NCI-H2196 treated with DMSO at 0.1 percent for 48 hours (cell line): Measurements from ENCODE around the gene COQ8A.
"Not testable (repeated sequence)": the region's sequence is repeated elsewhere in the genome, so short reads cannot be mapped to it uniquely, and the experiment has no call there.

Source experiments
- DNase-seq: peaks from one replicate; lab custom pipeline; 2025; ENCODE audit not compliant: unreplicated experiment; lab: John Stamatoyannopoulos, UW

Gene COQ8A

GRCh38 chr1:226951286-226952117 lies 11.4 kb downstream of the COQ8A start:
- no peak for DNase-seq

- DNase-seq: no peak
These were observed 12.0 kb downstream of the COQ8A start for GRCh38 chr1:226952118-226952441.

- no peak for DNase-seq
These were observed 13.2 kb downstream of the COQ8A start for GRCh38 chr1:226953175-226953800.

GRCh38 chr1:226954337-226954736 lies 14.2 kb downstream of the COQ8A start:
- DNase-seq: no peak

GRCh38 chr1:226954777-226955176 lies 14.7 kb downstream of the COQ8A start:
- DNase-seq: no peak

GRCh38 chr1:226955857-226956256 lies 15.8 kb downstream of the COQ8A start:
- not testable (repeated sequence) for DNase-seq

GRCh38 chr1:226956942-226957713 lies 17.0 kb downstream of the COQ8A start:
- DNase-seq: no peak

- DNase-seq: no peak
These were observed 17.6 kb downstream of the COQ8A start for GRCh38 chr1:226957714-226958113.

GRCh38 chr1:226958300-226958699 lies 18.2 kb downstream of the COQ8A start:
- DNase-seq: no peak

GRCh38 chr1:226960256-226960655 lies 20.2 kb downstream of the COQ8A start:
- DNase-seq: no peak

GRCh38 chr1:226960944-226961765 lies 21.1 kb downstream of the COQ8A start:
- DNase-seq: no peak

- DNase-seq: no peak
These were observed 22.6 kb downstream of the COQ8A start for GRCh38 chr1:226962421-226963391.

GRCh38 chr1:226964068-226964425 lies 24.0 kb downstream of the COQ8A start:
- DNase-seq: no peak

- no peak for DNase-seq
These were observed 24.8 kb downstream of the COQ8A start for GRCh38 chr1:226964611-226965486.

- no peak for DNase-seq
These were observed 25.7 kb downstream of the COQ8A start for GRCh38 chr1:226965581-226966440.

- DNase-seq: no peak
These were observed 26.6 kb downstream of the COQ8A start for GRCh38 chr1:226966683-226967082.

- no peak for DNase-seq
These were observed 27.6 kb downstream of the COQ8A start for GRCh38 chr1:226967665-226968064.

GRCh38 chr1:226971765-226972164 lies 31.7 kb downstream of the COQ8A start:
- no peak for DNase-seq
